Cerebellar nuclear complex (tissue), 1 donor: ENCODE data around the gene MYF5.

ENCODE experiments used
- DNase-seq, 2 experiments: peaks; one replicate each; lab custom pipeline; 2025; lab: John Stamatoyannopoulos, UW

MYF5 gene

DNA sequence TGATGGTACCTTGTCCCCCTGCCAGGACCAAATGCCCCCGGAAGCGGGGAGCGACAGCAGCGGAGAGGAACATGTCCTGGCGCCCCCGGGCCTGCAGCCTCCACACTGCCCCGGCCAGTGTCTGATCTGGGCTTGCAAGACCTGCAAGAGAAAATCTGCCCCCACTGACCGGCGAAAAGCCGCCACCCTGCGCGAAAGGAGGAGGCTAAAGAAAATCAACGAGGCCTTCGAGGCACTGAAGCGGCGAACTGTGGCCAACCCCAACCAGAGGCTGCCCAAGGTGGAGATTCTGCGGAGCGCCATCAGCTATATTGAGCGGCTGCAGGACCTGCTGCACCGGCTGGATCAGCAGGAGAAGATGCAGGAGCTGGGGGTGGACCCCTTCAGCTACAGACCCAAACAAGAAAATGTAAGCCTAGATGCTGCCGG, 8.9 kb upstream of the MYF5 start:
- no peak for DNase-seq

DNA sequence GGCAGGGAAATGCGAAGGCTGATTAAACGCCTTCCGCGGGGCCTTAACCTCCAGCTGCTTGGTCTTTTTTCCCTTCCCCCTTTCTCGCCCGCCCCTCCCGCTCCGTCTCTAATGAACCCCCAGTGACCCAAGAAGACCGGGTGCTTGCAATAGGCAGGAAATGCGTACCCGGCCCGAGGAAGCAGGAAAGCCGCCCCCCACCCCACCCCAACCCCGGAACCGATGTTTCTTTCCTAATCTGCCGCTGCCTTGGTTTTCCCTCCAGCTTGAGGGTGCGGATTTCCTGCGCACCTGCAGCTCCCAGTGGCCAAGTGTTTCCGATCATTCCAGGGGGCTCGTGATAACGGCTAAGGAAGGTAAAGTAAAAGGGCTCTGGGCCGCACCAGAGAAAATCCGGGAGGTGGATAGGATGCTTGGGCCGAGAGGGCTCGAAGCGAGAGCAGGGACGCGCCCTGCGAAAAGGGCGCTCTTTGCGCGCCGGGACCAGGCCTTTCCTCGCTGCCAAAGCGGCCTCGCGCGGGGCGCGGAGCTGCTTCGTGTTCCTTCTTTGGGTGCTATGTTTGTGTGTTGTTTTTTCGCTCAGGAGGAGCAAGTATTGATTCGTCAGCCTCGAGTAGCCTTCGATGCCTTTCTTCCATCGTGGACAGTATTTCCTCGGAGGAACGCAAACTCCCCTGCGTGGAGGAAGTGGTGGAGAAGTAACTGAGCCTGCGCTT, 8.3 kb upstream of the MYF5 start:
- DNase-seq, result no peak

DNA sequence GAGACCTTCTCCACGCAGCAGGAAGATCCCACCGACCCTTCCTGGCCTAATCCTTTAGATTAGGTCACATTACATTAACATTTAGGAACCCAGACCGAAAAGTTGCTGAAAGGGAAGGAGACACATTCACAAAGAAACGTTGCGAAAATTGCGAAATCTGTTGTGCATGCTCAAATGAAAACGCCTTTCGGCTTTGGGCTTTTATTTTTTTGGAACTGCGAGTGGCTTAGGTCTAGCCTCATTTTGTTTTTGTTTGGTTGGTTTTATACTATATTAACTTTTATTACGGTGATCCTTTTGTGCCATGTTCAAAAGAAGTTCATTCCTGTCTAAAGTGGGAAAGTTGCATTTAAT, 7.8 kb upstream of the MYF5 start:
- DNase-seq, result no peak

DNA sequence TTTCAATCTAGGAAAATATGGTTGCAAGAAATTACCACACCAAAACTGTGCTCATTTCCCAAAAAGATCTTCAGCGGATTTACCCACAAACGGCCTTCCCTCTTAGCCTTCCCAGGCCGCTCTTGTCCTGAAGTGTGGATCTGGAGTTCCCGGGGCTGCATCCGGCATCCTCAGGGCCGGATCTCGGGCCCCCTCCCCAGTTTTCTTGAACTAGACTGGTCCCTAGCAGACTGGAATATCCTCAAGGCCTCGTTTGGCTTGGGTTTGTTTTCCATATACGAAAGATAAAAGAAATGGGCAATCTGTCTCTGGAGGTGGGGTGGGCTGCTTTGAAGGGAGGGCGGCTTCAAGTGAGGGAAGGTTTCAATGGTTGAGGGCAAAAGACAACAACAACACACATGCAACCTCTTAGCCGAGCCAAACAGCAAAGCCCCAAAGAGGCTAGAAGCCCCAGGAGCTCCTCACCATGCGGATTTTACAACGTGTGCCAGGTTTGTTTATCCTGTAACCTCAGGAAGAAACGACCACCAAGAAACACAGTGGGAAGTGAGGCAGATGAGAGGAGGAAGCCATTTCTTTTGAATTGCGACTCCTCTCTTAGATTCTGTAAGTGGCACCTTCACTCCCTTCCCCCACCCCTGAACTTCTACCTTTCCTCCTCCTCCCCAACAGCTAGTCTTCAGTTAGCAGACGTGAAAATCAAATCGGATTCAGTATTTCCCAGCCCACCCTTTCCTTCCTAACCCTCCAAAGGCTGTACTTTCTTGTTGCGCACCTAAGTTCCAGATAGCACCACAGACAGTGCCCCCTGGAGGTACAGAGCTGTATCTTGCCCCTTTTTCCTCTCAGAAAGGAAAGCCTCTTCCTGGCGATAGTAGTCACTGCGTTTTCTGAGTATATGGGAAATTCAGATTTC, 6.6 kb upstream of the MYF5 start:
- DNase-seq, result no peak

DNA sequence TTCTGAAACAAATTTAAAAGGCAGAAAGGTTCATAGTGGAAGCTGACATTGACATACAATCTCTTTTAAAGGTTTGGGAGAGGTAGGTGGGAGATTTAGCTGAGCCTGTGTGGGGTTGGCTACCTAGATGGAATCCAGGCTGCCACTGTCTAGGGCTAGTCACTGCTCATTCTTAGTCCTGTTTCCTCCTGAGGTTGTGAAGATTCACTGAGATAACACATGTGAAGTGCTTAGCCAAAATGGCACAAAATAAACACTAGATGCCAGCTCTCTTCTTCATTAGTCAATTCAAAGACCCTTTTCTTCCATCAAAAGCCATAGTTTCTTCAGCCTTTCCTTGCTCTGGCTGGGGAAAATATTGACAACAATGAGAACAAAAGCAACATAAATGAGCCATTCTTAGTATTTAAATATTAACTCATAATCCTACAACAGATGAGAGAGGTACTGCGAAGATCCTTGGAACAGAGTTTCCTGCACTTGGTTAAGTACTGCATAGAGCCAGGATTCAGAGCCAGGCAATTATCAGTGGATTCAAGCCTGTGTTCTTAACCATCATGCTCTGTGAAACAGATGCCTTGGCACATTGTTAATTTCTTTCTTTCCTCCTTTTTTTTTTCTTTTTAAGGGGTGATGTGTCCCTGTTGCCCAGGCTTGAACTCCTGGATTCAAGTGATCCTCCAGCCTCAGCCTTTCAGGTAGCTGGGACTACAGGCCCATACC, 5.8 kb upstream of the MYF5 start:
- no peak for DNase-seq

DNA sequence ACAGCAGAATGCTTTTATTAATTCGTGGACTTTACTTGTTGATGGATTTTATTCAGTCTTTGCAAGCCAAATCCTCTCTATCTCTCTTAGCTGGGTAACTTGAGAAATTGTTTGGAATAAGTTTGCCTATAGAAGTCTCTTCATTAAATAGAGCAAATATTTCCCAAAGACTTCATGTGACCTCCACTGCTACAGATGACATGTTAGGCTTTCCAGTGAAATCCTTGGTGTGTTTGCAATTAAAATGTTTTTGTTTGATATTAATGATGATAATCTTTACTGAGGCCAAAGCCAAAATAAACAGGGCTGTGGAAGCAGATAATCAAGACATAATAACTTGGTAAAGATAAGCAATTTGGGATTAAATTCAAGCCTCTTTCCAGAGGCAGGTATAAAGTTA, 4.8 kb upstream of the MYF5 start:
- no peak for DNase-seq

DNA sequence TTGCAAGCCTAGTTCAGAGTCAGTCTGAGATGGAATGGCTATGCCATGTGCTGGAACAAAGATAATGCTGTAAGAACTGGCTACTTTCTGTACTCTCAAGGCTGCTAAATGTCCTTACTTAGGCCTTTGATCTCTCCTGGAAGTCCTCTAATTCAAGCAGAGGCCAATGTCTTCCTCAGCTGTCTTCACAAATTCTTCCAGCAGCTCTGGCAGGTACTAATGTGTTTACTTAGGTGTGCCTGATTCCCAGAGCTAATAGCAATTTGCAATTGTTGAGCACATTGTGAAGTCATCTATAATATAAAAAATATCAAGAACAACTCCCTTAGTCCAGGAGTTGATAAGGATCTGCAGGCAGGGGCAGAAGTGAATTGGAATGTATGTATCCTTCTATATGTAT, 3.8 kb upstream of the MYF5 start:
- DNase-seq, result no peak

DNA sequence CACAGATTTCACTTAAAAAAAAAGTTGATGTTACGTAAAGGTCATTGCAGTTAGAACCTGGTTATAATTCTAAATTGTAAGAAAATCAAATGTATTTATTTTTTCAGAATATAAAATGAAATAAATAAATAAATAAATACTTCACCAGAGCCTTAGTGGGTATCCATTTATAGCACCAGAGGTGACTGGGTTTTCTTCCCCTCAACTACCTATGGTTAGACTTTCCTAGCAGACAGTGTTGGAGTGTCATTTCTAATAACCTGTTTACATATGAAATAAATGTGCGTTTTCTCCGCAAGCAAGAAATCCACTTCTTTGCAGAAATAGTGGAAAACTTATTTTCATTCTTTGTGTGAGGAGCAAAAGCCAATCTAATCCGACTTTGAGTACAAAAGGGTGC, 3.3 kb upstream of the MYF5 start:
- DNase-seq, result no peak

DNA sequence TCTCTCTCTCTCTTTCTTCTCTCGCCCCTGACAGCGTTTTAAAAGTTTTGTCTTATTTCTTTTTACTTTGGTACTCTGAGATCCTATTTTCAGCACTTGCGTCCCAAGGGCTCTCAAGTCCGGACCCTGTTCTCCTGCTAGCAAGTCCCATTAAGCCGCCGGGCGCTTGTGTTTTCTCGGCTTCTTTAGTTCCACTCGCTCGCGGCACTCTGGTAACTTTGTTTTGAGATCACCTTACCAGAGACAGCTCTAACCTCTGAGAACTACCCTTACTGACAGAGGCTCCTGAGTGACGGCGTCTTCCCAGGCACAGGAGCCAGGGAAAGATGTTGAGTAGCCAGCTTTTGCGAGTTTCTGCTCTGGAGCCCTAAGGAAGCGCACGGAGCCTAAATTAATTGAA, 2.7 kb upstream of the MYF5 start:
- DNase-seq, result no peak

DNA sequence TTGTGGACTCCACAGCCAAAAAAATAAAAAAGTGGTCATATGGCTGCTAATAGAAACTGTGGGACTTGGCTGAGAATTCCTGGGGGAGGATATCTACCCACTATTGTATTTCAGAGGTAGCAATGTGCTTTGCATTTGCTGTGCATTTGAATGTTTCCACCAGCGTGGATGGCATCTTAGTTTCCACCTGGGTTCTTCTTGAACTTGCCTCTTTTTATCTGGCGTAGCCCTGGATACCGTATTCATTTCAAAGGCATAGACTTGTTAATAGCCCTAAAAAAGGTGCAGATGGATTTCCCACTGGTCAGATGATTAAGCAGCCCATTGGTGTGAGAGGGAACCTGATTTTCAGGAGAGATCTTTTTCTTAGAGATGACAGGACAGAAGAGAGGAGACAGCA, 1.9 kb upstream of the MYF5 start:
- DNase-seq, result no peak

DNA sequence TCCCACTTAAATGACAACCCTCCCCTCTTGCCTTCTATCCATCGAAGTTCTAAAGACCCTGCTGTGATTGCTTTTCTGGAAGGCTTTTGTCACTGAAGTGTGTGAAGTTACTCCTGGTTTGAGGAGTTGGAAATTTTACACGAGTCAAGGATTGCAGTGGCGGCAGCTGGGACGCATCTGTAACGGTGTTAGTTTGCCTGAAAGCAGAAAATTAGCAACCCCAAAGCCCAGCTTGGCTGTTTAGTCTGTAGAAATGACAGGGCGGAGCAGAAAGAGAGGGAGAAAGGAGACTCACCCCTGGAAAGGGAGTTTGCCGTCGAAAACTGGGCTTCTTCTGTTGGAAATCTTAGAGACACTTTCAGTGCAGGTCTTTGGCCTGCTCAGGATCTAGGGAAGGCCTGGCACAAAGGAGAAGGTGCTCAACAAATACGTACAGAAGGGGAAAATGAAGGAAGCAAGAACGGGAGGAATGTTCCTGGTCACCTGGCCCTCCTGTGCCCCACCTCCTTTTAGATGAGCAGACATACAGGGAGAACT, 931 bp upstream of the MYF5 start:
- no peak for DNase-seq

DNA sequence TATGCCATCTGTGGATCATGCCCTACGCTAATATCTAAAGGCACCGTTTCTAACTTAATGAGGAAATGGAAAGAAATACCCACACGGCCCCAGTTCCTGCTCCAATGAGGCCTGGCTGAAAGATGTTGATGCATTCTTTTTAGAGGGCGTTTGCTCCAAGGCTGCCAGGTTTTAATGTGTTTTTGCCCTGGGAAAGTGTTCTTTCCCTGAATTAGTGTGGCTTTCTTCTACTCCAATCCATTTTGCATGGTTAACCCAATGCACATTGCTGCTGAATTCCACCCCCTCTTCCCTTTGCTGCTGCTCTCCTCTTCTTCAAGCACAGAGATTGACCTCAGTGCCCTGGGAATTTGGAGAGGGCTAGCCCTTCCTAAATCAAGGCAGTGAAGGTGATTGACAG, 1.1 kb downstream of the MYF5 start:
- DNase-seq, result no peak

DNA sequence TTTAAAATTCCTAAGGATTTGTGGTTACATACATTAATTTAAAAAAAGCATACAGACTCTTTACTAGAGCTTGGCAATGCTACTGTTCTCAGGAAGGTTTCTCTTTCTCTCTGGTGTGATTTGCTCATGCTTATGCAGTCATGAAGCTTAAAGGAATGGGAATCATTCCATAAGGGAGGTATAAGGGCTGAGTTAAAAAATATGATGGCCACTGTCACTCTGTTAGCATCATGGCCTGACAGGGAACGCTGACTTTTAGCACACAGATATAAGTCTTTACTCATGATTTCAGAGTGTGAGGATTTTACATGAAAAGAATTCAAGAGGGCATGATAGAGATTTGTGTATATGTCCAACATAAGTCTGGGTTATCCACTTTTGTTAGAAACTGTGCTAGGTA, 3.8 kb downstream of the MYF5 start:
- no peak for DNase-seq

DNA sequence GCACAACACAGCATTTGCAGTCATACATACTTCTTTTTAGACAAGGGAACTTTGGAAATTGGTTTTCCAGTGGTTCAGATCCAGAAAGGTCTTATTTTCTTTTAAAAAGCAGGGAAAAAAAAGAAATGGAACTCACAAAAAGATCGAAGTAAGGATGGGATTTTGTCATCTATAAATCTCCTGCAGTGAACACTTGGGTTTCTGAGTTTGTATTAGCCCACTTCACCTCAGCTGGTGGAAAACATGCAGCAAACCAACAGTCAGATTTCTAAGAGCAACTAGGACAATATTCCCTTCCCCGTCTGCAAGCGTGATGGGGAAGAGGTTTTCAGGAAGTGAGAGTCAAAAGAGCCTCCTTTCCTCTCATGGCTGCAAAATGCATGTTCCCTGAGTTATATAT, 4.6 kb downstream of the MYF5 start:
- DNase-seq, result no peak

DNA sequence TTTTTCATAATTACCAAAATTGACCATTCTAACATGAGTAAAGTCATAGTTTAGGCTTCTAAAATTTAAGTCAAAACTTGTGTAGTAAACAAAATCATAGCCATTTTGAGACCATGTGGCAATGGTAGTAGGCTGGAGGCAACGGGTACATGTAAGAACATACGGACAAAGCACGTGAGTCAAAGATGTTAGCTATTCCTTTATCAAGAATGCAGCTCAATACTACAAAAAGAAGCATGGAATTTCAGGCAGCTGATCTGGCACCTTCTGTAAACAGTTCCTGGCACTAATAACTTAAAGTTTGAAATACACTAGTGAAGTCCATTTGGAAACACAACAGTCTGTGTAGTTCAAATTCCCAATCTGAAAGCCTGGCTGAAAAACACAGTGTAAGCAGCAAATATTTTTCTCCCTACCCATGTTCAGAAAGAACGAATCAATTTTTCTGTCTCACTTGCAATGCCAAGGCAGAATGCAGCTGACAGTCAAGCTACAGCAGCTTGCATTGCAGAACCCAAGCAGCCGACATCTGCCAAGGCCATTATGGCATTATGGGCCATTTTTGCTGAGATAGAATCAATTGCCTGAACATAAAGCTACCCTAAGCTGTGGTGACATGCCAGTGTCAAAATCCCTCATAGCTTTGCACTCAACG, 29.3 kb downstream of the MYF5 start:
- DNase-seq, result no peak

DNA sequence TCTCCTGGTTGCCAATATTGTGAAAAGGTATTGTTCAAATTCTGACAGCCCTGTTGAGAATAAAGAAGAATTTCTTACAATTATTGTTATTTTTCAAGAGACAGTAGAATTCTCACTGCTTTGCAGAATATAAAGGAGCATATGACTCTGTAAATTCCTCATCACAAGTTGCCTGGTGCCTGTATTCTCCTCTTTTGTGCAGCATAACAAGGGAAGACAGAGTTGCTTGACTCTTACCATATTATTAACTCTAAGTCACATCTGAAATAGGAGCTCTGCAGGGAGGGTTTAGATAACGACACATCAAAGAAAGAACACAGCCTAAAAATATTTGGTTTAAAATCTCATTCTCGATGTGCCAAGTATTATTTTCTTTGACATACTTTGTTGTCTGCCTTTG, 31.1 kb downstream of the MYF5 start:
- no peak for DNase-seq

DNA sequence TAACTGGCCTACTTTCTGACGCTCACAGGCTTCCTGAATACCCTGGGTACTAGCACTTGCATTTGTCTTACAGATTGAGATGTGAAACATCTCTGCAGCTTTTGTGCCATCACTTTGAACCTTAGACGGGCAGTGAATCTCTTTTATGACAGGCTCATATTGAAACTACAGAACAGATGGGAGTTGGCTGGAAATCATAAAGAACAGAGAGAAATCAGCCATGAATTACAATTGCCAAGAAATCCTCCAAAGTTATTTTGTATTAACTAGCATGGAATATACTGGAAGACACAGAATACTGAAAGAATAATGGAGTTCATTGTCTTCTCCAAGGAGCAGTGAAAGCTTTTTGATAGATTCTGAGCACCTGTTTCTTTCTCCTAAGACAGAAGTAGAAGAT, 32.7 kb downstream of the MYF5 start:
- no peak for DNase-seq

DNA sequence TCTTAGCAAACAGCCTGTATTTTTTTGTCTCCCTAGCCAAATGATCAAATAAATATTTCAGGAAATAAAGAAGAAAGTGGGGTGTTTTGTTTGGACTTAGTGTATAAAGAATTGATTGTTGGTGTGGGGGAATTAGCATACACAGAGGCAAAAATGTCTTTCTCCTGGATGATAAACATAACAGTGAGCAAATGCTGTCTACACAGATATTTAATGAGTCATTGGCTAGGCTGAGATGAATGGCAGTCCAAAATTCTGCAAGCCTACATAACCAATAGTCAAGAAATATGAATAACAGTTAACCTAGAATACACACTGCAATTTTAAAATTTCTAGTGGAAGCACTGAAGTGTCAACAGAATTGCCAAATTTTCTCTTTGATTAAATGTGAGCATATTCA, 35.8 kb downstream of the MYF5 start:
- no peak for DNase-seq

DNA sequence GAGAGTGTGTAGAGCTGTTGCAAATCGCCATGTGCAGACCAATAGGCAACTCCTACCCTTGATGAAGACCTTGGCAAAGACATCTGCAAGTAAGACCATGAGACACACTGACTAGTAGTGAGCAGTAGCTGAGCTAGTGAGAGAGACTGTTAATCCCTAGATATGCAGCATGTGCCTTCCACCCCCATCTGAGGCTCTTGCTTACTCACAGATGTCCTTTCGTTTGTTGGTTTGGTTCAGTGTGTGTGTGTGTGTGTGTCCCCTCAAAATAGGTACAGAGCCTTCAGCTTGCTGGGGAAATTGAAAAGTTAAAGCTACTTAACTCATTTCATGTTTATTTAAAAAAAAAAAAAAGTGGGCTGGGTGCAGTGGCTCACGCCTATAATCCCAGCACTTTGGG, 37.6 kb downstream of the MYF5 start:
- DNase-seq, result no peak

DNA sequence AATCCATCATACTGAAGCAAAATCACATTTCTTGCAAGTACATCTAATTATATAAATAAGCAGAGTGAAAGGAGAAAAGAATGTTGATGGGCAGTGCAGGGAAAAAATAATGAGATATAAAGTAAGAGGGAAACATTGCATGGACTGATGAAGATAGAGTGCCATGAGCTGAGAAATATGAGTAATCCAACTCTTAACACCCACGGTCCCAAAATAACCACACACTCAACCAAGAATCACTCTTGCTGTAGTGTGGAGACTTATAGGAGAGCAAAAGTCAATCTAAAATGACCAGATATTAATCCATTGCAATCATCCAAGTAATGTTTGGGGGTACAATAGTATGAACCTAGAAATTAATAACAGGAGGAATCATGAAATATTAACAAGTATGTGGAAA, 40.2 kb downstream of the MYF5 start:
- no peak for DNase-seq

DNA sequence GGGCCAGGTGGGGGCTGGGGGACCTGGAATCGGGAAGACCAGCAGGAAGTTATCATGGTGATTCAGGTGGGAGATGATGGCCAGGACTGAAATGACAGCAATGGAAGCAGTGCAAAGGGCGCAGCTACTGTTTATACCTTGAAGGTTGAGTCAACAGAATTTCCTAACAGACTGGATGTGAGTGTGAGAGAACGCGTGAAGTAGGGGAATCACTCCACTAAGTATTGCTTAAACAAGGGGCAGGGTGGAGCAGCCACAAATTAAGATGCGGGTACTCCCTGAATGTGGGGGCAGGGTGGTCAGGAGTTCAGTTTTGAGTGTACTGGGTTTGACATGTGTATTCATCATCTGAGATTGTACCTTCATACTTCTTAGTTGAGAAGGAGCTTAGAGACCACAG, 45.1 kb downstream of the MYF5 start:
- no peak for DNase-seq

DNA sequence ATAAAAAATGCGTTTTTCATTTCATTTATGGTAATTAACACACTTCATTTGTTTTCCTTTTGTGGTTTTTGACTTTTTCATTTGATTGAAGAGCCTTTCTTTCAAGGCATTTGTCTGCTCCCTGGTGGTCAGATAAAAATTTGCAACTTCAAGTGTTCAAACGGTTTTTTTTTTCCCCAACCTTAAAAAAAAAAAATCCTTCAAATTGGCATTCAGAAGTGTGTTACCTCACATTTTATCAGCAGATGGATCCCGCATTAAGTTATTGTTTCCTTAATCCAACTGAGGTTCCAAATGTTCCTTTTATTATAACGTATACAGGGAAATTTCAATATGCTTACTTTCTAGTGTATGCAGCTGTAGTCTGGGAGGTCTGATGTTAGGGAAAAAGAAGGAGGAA, 47.2 kb downstream of the MYF5 start:
- no peak for DNase-seq
